HEK293 (cell line): ENCODE data around the gene THSD7B.

Experiments
- SP2 ChIP-seq: fragments of 450-650 bp; formaldehyde crosslinking; IDR thresholded peaks from 2 replicates; pipeline ENCODE4 v1.5.1; 2016; ENCODE audit warnings: missing biosample characterization, missing genetic modification characterization
- ZNF548 ChIP-seq: fragments of 450-650 bp; formaldehyde crosslinking; IDR thresholded peaks from 2 replicates; pipeline ENCODE4 v1.5.1; 2016; ENCODE audit warnings: missing biosample characterization, missing genetic modification characterization
- ZNF621 ChIP-seq: fragments of 450-650 bp; formaldehyde crosslinking; IDR thresholded peaks from 2 replicates; pipeline ENCODE4 v1.5.1; 2017; ENCODE audit warnings: missing biosample characterization, missing genetic modification characterization
- ZNF830 ChIP-seq: fragments of 450-650 bp; IDR thresholded peaks from 2 replicates; pipeline ENCODE4 v1.5.0; 2018; ENCODE audit warnings: missing biosample characterization, missing genetic modification characterization, low read depth, mild to moderate bottlenecking, moderate library complexity
- ZSCAN16 ChIP-seq: fragments of 450-650 bp; formaldehyde crosslinking; IDR thresholded peaks from 2 replicates; pipeline ENCODE4 v1.5.1; 2016; ENCODE audit warnings: missing biosample characterization, missing genetic modification characterization
- TF ChIP-seq, protein P1 (sequence below): fragments of 450-650 bp; formaldehyde crosslinking; IDR thresholded peaks from 2 replicates; pipeline ENCODE4 v1.5.1; 2016; ENCODE audit warnings: missing biosample characterization, missing genetic modification characterization
- TF ChIP-seq, protein P2 (sequence below): fragments of 450-650 bp; formaldehyde crosslinking; IDR thresholded peaks from 2 replicates; pipeline ENCODE4 v1.5.1; 2016; ENCODE audit warnings: missing biosample characterization, missing genetic modification characterization
- TF ChIP-seq, protein P3 (sequence below): fragments of 450-650 bp; formaldehyde crosslinking; IDR thresholded peaks from 2 replicates; pipeline ENCODE4 v1.5.1; 2016; ENCODE audit warnings: missing biosample characterization, missing genetic modification characterization, low read depth
- TF ChIP-seq, protein P4 (sequence below): fragments of 450-650 bp; formaldehyde crosslinking; IDR thresholded peaks from 2 replicates; pipeline ENCODE4 v1.5.1; 2016; ENCODE audit warnings: missing biosample characterization, missing genetic modification characterization
- TF ChIP-seq, protein P5 (sequence below): fragments of 450-650 bp; formaldehyde crosslinking; IDR thresholded peaks from 2 replicates; pipeline ENCODE4 v1.5.1; 2016; ENCODE audit warnings: missing biosample characterization, missing genetic modification characterization

DNA sequence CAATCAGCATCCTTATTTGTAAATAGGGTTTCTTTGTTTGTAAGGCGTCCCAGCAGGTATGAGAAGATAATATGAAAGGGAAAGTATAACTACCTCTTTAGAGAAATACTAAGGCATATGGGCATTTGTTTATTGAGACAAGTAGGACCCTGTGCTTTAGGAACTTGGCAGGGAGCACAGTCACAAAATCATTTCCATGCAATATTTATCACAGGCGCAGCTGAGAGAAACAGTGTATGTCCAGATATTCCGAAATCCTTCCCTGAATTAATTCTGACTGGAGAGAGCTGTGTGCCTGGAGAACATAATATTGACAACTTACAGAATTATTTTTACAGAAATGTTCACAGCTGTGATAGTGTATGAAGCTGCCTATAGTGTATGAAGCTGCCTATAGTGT is 416.7 kb downstream of the THSD7B start:
- TF ChIP-seq ZNF548 (tag by site-specific recombination): no peak
- TF ChIP-seq, protein P1, sequence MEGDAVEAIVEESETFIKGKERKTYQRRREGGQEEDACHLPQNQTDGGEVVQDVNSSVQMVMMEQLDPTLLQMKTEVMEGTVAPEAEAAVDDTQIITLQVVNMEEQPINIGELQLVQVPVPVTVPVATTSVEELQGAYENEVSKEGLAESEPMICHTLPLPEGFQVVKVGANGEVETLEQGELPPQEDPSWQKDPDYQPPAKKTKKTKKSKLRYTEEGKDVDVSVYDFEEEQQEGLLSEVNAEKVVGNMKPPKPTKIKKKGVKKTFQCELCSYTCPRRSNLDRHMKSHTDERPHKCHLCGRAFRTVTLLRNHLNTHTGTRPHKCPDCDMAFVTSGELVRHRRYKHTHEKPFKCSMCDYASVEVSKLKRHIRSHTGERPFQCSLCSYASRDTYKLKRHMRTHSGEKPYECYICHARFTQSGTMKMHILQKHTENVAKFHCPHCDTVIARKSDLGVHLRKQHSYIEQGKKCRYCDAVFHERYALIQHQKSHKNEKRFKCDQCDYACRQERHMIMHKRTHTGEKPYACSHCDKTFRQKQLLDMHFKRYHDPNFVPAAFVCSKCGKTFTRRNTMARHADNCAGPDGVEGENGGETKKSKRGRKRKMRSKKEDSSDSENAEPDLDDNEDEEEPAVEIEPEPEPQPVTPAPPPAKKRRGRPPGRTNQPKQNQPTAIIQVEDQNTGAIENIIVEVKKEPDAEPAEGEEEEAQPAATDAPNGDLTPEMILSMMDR (tag by site-specific recombination): no peak
- TF ChIP-seq, protein P2, sequence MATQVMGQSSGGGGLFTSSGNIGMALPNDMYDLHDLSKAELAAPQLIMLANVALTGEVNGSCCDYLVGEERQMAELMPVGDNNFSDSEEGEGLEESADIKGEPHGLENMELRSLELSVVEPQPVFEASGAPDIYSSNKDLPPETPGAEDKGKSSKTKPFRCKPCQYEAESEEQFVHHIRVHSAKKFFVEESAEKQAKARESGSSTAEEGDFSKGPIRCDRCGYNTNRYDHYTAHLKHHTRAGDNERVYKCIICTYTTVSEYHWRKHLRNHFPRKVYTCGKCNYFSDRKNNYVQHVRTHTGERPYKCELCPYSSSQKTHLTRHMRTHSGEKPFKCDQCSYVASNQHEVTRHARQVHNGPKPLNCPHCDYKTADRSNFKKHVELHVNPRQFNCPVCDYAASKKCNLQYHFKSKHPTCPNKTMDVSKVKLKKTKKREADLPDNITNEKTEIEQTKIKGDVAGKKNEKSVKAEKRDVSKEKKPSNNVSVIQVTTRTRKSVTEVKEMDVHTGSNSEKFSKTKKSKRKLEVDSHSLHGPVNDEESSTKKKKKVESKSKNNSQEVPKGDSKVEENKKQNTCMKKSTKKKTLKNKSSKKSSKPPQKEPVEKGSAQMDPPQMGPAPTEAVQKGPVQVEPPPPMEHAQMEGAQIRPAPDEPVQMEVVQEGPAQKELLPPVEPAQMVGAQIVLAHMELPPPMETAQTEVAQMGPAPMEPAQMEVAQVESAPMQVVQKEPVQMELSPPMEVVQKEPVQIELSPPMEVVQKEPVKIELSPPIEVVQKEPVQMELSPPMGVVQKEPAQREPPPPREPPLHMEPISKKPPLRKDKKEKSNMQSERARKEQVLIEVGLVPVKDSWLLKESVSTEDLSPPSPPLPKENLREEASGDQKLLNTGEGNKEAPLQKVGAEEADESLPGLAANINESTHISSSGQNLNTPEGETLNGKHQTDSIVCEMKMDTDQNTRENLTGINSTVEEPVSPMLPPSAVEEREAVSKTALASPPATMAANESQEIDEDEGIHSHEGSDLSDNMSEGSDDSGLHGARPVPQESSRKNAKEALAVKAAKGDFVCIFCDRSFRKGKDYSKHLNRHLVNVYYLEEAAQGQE (tag by site-specific recombination): no peak
- TF ChIP-seq SP2 (tag by site-specific recombination): no peak
- TF ChIP-seq, protein P3, sequence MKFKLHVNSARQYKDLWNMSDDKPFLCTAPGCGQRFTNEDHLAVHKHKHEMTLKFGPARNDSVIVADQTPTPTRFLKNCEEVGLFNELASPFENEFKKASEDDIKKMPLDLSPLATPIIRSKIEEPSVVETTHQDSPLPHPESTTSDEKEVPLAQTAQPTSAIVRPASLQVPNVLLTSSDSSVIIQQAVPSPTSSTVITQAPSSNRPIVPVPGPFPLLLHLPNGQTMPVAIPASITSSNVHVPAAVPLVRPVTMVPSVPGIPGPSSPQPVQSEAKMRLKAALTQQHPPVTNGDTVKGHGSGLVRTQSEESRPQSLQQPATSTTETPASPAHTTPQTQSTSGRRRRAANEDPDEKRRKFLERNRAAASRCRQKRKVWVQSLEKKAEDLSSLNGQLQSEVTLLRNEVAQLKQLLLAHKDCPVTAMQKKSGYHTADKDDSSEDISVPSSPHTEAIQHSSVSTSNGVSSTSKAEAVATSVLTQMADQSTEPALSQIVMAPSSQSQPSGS (tag by site-specific recombination): no peak
- TF ChIP-seq ZNF621 (tag by site-specific recombination): no peak
- TF ChIP-seq, protein P4, sequence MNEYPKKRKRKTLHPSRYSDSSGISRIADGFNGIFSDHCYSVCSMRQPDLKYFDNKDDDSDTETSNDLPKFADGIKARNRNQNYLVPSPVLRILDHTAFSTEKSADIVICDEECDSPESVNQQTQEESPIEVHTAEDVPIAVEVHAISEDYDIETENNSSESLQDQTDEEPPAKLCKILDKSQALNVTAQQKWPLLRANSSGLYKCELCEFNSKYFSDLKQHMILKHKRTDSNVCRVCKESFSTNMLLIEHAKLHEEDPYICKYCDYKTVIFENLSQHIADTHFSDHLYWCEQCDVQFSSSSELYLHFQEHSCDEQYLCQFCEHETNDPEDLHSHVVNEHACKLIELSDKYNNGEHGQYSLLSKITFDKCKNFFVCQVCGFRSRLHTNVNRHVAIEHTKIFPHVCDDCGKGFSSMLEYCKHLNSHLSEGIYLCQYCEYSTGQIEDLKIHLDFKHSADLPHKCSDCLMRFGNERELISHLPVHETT (tag by site-specific recombination): no peak
- TF ChIP-seq ZNF830 (tag by site-specific recombination): no peak
- TF ChIP-seq, protein P5, sequence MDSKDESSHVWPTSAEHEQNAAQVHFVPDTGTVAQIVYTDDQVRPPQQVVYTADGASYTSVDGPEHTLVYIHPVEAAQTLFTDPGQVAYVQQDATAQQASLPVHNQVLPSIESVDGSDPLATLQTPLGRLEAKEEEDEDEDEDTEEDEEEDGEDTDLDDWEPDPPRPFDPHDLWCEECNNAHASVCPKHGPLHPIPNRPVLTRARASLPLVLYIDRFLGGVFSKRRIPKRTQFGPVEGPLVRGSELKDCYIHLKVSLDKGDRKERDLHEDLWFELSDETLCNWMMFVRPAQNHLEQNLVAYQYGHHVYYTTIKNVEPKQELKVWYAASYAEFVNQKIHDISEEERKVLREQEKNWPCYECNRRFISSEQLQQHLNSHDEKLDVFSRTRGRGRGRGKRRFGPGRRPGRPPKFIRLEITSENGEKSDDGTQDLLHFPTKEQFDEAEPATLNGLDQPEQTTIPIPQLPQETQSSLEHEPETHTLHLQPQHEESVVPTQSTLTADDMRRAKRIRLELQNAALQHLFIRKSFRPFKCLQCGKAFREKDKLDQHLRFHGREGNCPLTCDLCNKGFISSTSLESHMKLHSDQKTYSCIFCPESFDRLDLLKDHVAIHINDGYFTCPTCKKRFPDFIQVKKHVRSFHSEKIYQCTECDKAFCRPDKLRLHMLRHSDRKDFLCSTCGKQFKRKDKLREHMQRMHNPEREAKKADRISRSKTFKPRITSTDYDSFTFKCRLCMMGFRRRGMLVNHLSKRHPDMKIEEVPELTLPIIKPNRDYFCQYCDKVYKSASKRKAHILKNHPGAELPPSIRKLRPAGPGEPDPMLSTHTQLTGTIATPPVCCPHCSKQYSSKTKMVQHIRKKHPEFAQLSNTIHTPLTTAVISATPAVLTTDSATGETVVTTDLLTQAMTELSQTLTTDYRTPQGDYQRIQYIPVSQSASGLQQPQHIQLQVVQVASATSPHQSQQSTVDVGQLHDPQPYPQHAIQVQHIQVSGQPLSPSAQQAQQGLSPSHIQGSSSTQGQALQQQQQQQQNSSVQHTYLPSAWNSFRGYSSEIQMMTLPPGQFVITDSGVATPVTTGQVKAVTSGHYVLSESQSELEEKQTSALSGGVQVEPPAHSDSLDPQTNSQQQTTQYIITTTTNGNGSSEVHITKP: no peak
- no peak for TF ChIP-seq ZSCAN16
